Measurements from ENCODE around the gene ASAH2.

DNA sequence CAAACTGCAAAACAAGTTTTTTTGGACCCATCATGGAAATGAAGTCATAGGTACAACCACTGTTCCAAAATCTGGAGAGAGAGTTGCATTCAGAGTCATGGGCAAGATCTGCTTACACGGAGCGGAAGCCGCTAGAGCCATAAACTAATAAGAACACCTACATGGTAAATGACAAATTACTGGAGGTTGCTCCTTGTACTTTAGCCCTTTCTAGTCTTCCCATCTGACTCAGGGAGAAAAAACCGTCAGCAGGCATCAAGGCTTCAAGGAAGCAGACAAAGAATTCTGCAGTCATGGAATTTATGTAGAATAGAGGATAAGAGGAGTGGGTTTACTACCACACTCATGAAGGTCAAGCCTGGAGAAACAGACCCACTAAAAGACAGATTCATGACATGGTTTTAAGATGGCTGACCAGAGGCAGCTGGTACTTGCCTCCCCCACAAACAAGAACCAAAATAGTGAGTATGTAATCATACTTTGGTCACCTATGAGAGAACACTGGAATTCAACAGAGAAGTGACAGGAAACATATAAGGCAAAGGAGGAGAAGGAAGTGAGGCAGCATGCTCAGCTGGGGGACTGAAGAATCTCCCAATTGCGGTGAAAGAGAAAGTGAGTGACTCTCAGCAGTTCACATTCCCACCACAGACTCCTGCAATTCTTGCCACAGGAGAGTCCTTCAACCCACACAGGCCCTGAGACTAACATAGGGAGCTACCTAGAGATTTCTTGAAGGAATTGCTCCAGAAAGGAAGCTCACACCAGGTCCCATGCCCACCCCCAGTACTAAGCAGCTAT lies 42.4 kb upstream of the ASAH2 start:
- TF ChIP-seq, protein P1, sequence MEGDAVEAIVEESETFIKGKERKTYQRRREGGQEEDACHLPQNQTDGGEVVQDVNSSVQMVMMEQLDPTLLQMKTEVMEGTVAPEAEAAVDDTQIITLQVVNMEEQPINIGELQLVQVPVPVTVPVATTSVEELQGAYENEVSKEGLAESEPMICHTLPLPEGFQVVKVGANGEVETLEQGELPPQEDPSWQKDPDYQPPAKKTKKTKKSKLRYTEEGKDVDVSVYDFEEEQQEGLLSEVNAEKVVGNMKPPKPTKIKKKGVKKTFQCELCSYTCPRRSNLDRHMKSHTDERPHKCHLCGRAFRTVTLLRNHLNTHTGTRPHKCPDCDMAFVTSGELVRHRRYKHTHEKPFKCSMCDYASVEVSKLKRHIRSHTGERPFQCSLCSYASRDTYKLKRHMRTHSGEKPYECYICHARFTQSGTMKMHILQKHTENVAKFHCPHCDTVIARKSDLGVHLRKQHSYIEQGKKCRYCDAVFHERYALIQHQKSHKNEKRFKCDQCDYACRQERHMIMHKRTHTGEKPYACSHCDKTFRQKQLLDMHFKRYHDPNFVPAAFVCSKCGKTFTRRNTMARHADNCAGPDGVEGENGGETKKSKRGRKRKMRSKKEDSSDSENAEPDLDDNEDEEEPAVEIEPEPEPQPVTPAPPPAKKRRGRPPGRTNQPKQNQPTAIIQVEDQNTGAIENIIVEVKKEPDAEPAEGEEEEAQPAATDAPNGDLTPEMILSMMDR (IDR thresholded peaks at IDR 0.05; ENCODE audit: insufficient read depth, low read length, poor library complexity, severe bottlenecking) = no peak
- no peak for TF ChIP-seq EZH2phosphoT487 (conservative IDR thresholded peaks at IDR 0.05; ENCODE audit: low read length)
